ENCODE data around the gene FSIP1. TPM values are rescaled to one million over a fixed set of nuclear protein-coding genes. Genes with fewer than 3 reads are reported as not detected.

Gene FSIP1
- polyA plus RNA-seq, 1 experiment = 0.22 TPM

- ChIA-PET CTCF (interaction anchor here (1.3 kb wide), 1 partner anchor 9 kb away, joined by 3 read pairs; no protein-coding TSS in a partner anchor), POLR2A (no interaction called here)
- Histone ChIP-seq H3K36me3 (ENCODE audit: control insufficient read depth, insufficient read depth, low read length) (peaks cover 7% of the 10 kb centered on the region), H3K4me3 (ENCODE audit: low read depth, low read length) (no peak overlapping the region), H3K27me3 (ENCODE audit: control insufficient read depth, insufficient read depth, low read length) (no peaks in the 10 kb centered on the region)
- TF ChIP-seq CTCF (IDR thresholded peaks at IDR 0.05; ENCODE audit: insufficient read depth, low read depth, low read length) = no peak
- DNase-seq (ENCODE audit: low read depth) = no peak
Measured at GRCh38 chr15:39793923-39794322, 11.3 kb upstream of the FSIP1 start.

- H3K4me3 ChIP-seq (ENCODE audit: low read depth, low read length) = no peak overlapping the region
- H3K27me3 ChIP-seq (ENCODE audit: control insufficient read depth, insufficient read depth, low read length) = no peaks in the 10 kb centered on the region
- ChIA-PET CTCF (no interaction called here), POLR2A (no interaction called here)
- TF ChIP-seq CTCF (IDR thresholded peaks at IDR 0.05; ENCODE audit: insufficient read depth, low read depth, low read length) = no peak
- DNase-seq (ENCODE audit: low read depth) = no peak
- peaks cover 2% of the 10 kb centered on the region; the same call in 1 of the 2 replicates for H3K36me3 ChIP-seq (ENCODE audit: control insufficient read depth, insufficient read depth, low read length)
Measured at GRCh38 chr15:39792844-39793335, 10.2 kb upstream of the FSIP1 start.

- ChIA-PET POLR2A (no interaction called here), CTCF (no interaction called here)
- H3K27me3 ChIP-seq (ENCODE audit: control insufficient read depth, insufficient read depth, low read length) = no peaks in the 10 kb centered on the region
- no peak overlapping the region for H3K4me3 ChIP-seq (ENCODE audit: low read depth, low read length)
- no peak for DNase-seq (ENCODE audit: low read depth)
- no peak for TF ChIP-seq CTCF (IDR thresholded peaks at IDR 0.05; ENCODE audit: insufficient read depth, low read depth, low read length)
- H3K36me3 ChIP-seq (ENCODE audit: control insufficient read depth, insufficient read depth, low read length) = peaks cover 1% of the 10 kb centered on the region; the same call in 1 of the 2 replicates
Measured at GRCh38 chr15:39792025-39792843, 9.6 kb upstream of the FSIP1 start.

- no peak for TF ChIP-seq CTCF (IDR thresholded peaks at IDR 0.05; ENCODE audit: insufficient read depth, low read depth, low read length)
- ChIA-PET POLR2A (interaction anchor here (0.6 kb wide), 1 partner anchor 33 kb away, joined by 3 read pairs; no protein-coding TSS in a partner anchor), CTCF (interaction anchor here (0.9 to 2.7 kb wide), 4 partner anchors 9 to 485 kb away, joined by 3 to 11 read pairs (median 4); no protein-coding TSS in a partner anchor)
- no peaks in the 10 kb centered on the region for H3K27me3 ChIP-seq (ENCODE audit: control insufficient read depth, insufficient read depth, low read length)
- H3K36me3 ChIP-seq (ENCODE audit: control insufficient read depth, insufficient read depth, low read length) = no peaks in the 10 kb centered on the region
- no peak overlapping the region for H3K4me3 ChIP-seq (ENCODE audit: low read depth, low read length)
- DNase-seq (ENCODE audit: low read depth) = no peak
Measured at GRCh38 chr15:39789736-39790135, 7.1 kb upstream of the FSIP1 start.

- no peak for DNase-seq (ENCODE audit: low read depth)
- POLR2A ChIA-PET = interaction anchor here (0.6 to 1.1 kb wide), 4 partner anchors 18 to 269 kb away, joined by 3 read pairs; no protein-coding TSS in a partner anchor
- TF ChIP-seq CTCF (IDR thresholded peaks at IDR 0.05; ENCODE audit: insufficient read depth, low read depth, low read length) = no peak
- Histone ChIP-seq H3K36me3 (ENCODE audit: control insufficient read depth, insufficient read depth, low read length) (no peaks in the 10 kb centered on the region), H3K27me3 (ENCODE audit: control insufficient read depth, insufficient read depth, low read length) (no peaks in the 10 kb centered on the region), H3K4me3 (ENCODE audit: low read depth, low read length) (no peak overlapping the region)
- CTCF ChIA-PET = interaction anchor here (0.7 to 2.7 kb wide), 7 partner anchors 10 to 486 kb away, joined by 3 to 11 read pairs (median 3); no protein-coding TSS in a partner anchor
Measured at GRCh38 chr15:39788800-39789565, 6.3 kb upstream of the FSIP1 start.

Measured in BJ (cell line).